Measurements from ENCODE around the gene ZNF646.

Gene ZNF646

DNA sequence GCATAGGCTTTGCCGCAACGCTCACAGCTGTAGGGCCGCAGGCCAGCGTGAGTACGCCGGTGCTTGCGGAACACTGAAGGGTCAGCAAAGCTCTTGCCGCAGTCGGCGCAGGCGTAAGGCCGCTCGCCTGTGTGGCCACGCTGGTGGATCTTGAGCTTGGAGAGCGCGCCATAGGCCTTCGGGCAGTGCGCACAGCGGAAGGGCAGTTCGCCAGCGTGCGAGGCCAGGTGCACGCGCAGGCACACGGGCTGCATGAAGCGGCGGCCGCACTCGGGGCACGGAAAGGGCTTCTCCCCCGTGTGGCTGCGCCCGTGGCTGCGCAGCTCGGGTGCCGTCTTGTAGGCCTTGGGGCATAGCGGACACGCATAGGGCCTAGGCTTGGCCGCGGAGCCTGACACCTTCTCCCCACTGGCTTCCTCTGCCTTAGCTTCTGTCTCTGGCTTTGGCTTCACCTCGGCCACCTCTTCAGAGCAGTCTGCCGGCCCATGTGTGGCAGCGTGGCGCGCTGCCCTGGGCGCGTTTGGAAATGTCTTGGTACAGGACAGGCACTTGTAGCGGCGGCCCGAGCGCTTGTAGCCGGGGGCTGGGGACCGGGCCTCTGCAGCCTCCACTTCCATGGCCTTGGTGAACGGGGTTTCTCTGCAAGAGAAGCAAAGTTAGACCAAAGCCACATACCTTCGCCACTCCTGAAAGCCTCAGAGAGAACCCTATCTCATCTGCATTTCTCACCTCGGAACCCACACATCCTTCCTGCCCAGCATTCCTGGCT is 10.2 kb upstream of the ZNF646 start:
- peak overlapping the region in 1 of 7 experiments; percentile 3 for H3K4me3 ChIP-seq
- H3K27ac ChIP-seq = peak overlapping the region in 20 of 21 experiments; percentile 30 to 89 (median 77)

DNA sequence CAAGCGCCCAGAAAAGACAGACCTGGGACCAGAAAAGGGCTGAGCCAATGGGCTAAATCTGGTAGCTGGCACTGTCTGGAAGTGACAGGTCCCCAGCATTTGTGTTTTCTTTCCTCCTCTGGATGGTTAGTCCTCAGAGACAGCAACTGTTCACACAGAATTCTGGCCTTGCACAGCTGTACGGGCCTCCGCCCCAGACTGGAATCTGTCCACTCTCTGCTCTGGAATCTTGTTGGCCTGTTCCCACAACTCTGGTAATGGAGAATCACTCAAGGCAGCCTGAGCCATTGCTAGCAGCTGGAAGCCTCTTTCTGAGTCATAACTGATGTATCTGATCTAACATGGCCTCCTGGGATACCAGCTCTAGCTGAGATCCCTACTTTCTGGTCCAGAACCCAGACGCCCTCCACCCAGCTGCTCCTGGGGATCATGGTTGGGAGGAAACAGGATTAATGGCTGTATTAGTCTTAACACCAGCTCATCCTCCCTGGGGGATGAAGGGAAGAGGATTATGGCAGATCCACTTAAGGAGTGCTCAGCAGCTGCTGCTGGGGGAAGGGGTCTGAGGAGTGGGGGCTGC is 9.2 kb upstream of the ZNF646 start:
- H3K27ac ChIP-seq = peak overlapping the region in 20 of 21 experiments; percentile 45 to 89 (median 77)
- H3K4me3 ChIP-seq = no peak overlapping the region

DNA sequence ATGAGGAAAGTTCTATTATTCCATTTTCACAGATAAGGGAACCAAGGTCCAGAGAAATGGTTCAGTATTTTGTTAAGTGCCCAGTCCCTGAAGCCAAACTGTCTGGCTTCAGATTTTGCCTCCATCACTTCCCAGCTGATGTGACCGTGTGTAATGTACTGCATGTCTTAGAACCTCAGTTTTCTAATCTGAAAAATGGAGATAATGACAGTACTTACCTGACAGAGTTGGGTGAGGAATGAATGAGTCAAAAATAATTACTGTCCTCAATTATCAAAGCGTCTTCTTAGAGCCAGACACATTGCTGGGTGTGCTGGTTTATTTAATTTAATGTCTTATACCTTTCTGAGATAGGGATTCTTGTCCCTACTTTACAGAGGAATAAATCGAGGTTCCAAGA is 6.9 kb upstream of the ZNF646 start:
- Histone ChIP-seq H3K4me3 (no peak overlapping the region), H3K27ac (peak overlapping the region in 1 of 21 experiments; percentile 16)

DNA sequence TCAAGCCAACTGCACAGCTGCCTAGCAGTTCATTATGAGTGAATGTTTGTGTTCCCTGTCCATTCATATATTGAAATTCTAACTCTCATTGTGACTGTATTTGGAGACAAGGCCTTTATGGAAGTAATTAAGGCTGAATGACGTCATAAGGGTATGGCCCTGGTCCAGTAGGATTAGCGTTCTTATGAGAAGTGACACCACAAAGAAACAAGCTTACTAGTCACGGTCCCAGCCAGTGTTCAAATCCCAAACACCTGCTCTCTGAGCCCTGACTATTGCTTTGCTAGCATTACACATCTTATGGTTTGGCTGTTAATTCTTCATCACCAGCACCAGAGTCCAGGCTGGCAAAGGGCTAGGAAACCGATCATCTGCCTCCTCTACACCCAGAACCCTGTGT is 2.4 kb upstream of the ZNF646 start:
- Histone ChIP-seq H3K4me3 (peak overlapping the region in 4 of 7 experiments; percentile 61 to 97 (median 92)), H3K27ac (peak overlapping the region in 18 of 21 experiments; percentile 87 to 98 (median 96))

DNA sequence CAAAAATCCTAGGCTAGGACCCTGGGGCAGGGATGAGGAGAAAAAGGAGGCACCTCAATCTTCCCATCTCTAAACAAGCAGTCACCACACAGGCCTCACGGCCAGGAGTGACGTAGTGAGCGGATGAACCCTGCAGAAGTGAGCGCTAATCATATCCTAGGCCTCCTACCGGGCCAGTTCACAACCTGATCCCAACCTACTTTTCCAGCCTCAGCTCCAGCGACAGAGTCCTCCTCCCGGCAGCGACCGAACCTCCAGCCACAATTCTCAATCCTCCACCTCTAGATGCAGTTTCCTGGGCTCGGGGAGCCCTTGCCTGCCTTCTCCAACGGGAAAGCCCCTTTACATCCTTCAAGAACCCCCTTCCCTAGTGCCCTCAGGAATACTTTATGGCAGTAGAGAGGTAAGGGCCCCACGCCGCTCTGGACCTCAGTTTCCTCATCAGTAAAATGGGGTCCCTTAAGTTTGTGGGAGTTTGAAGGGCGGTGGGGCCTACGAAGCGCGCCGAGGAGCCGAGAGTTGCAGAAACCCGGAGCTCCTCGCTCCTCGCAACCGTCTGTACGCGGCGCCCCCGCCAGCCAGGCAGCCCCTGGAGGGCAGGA is 1.6 kb upstream of the ZNF646 start:
- Histone ChIP-seq H3K4me3 (peak overlapping the region; percentile 61 to 97 (median 88)), H3K27ac (peak overlapping the region; percentile 78 to 98 (median 96))

DNA sequence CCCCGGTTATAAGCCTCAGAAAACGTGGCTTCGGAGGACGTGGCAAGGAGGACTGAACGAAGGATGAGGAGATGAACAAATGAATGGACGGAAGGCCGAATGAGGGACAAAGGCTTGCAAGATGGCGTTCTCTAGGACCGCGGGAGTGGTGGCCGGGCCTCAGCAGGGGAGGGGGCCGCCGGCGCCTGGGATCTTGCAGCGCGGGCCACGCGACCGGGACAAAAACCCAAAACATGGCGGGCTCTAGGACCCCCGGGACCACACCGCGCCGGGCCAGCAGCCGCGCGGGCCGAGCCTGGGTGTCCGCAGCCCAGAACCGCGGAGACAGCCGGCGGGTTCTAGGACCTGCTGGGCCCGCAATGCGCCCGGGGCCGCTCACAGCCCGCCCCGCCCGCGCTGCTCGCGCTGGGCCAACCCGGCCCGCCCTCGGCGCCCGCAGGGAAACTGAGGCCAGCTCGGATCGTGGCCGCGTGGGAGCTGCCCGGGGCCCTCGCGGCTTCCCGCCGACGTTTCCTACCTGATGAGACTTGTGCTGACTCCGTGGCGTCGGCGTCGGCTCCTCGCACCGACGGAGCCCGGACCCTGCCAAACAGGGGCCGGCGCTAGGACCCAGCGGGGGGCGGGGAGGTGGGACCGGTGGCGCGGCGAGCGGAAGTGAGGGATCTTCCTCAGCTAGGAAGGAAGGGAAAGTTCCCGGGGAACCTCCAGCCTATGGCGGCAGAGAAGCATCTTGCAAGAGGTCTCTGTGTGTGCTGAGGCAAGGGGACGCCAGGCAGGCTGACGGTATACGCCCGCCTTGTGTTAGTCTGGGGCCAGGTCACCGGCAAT is 866 bp upstream of the ZNF646 start:
- Histone ChIP-seq H3K4me3 (peak overlapping the region; percentile 61 to 97 (median 88)), H3K27ac (peak overlapping the region; percentile 78 to 98 (median 96))

DNA sequence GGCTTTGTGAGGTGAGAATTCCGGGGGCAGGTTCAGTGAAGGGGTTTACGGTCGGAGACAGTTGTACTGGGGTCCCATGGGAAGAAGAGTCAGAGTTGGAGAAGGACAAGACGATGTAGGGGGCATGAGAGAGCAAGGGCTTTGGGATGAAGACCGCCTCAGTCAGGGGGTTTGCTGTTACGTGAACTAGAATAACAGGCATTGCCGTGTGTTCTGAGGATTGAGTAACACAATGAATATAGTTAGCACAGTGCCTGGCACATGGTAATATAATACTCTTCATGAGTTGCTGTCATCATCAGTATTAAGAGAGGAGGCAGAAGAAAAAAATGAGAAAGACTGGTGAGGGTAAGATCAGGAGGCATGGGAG is 577 bp downstream of the ZNF646 start:
- peak overlapping the region; percentile 76 to 98 (median 96) for H3K27ac ChIP-seq
- peak overlapping the region; percentile 61 to 97 (median 88) for H3K4me3 ChIP-seq

DNA sequence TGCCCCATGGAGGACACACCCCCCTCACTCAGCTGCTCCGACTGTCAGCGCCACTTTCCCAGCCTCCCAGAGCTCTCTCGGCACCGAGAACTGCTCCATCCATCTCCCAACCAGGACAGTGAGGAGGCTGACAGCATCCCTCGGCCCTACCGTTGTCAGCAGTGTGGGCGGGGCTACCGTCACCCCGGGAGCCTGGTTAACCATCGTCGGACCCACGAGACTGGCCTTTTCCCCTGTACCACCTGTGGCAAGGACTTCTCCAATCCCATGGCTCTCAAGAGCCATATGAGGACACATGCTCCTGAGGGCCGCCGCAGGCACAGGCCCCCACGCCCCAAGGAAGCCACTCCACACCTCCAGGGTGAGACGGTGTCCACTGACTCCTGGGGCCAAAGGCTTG is 2.1 kb downstream of the ZNF646 start:
- Histone ChIP-seq H3K27ac (no peak overlapping the region), H3K4me3 (no peak overlapping the region)

DNA sequence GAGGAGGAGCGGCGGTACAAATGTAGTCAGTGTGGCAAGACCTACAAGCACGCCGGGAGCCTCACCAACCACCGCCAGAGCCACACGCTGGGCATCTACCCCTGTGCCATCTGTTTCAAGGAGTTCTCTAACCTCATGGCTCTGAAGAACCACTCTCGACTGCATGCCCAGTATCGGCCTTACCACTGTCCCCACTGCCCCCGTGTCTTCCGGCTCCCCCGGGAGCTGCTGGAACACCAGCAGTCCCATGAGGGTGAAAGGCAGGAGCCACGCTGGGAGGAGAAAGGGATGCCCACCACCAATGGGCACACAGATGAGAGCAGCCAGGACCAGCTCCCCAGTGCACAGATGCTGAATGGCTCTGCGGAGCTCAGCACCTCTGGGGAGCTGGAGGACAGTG is 2.8 kb downstream of the ZNF646 start:
- Histone ChIP-seq H3K27ac (no peak overlapping the region), H3K4me3 (no peak overlapping the region)

DNA sequence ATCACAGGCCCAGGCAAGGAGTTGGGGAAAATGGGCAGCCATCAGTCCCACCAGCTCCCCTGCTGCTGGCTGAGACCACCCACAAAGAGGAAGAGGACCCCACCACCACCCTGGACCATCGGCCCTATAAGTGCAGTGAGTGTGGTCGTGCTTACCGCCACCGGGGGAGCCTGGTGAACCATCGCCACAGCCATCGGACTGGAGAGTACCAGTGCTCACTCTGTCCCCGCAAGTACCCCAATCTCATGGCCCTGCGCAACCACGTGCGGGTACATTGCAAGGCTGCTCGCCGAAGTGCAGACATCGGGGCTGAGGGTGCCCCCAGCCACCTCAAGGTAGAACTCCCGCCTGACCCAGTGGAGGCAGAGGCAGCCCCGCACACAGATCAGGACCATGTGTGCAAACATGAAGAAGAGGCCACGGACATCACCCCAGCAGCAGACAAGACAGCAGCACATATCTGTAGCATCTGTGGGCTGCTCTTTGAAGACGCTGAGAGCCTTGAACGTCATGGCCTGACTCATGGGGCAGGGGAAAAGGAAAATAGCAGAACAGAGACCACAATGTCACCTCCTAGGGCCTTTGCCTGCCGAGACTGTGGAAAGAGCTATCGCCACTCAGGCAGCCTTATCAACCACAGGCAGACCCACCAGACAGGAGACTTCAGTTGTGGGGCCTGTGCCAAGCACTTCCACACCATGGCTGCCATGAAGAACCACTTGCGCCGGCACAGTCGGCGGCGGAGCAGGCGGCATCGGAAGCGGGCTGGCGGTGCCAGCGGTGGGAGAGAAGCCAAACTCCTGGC is 3.6 kb downstream of the ZNF646 start:
- no peak overlapping the region for H3K27ac ChIP-seq
- no peak overlapping the region for H3K4me3 ChIP-seq

DNA sequence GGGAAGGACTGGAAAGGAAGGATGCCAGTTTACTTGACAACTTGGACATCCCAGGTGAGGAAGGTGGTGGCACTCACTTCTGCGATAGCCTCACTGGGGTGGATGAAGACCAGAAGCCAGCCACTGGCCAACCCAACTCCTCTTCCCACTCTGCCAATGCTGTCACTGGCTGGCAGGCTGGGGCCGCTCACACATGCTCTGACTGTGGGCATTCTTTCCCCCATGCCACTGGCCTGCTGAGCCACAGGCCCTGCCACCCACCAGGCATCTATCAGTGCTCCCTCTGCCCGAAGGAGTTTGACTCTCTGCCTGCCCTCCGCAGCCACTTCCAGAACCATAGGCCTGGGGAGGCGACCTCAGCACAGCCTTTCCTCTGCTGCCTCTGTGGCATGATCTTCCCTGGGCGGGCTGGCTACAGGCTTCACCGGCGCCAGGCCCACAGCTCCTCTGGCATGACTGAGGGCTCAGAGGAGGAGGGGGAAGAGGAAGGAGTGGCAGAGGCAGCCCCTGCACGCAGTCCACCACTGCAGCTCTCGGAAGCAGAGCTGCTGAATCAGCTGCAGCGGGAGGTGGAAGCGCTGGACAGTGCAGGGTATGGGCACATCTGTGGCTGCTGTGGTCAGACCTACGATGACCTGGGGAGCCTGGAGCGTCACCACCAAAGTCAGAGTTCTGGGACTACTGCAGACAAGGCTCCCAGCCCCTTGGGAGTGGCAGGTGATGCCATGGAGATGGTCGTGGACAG is 4.5 kb downstream of the ZNF646 start:
- H3K4me3 ChIP-seq = no peak overlapping the region
- no peak overlapping the region for H3K27ac ChIP-seq

DNA sequence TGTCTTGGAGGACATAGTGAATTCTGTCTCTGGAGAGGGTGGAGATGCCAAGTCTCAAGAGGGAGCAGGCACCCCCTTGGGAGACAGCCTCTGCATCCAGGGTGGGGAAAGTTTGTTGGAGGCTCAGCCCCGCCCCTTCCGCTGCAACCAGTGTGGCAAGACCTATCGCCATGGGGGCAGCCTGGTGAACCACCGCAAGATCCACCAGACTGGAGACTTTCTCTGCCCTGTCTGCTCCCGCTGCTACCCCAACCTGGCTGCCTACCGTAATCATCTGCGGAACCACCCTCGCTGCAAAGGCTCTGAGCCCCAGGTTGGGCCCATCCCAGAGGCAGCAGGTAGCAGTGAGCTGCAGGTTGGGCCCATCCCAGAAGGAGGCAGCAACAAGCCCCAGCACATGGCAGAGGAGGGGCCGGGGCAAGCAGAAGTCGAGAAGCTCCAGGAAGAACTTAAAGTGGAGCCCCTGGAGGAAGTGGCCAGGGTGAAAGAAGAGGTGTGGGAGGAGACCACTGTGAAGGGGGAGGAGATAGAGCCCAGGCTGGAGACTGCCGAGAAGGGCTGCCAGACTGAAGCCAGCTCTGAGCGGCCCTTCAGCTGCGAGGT is 5.2 kb downstream of the ZNF646 start:
- H3K4me3 ChIP-seq = no peak overlapping the region
- H3K27ac ChIP-seq = no peak overlapping the region

DNA sequence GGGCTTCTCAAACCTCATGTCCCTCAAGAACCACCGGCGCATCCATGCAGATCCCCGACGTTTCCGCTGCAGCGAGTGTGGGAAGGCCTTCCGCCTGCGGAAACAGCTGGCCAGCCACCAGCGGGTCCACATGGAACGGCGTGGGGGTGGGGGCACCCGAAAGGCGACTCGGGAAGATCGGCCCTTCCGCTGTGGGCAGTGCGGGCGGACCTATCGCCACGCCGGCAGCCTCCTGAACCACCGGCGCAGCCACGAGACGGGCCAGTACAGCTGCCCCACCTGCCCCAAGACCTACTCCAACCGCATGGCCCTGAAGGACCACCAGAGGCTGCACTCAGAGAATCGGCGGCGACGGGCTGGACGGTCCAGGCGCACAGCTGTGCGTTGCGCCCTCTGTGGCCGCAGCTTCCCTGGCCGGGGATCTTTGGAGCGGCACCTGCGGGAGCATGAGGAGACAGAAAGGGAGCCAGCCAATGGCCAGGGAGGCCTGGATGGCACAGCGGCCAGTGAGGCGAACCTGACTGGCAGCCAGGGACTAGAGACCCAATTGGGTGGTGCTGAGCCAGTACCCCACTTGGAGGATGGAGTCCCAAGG is 5.9 kb downstream of the ZNF646 start:
- Histone ChIP-seq H3K27ac (no peak overlapping the region), H3K4me3 (no peak overlapping the region)

DNA sequence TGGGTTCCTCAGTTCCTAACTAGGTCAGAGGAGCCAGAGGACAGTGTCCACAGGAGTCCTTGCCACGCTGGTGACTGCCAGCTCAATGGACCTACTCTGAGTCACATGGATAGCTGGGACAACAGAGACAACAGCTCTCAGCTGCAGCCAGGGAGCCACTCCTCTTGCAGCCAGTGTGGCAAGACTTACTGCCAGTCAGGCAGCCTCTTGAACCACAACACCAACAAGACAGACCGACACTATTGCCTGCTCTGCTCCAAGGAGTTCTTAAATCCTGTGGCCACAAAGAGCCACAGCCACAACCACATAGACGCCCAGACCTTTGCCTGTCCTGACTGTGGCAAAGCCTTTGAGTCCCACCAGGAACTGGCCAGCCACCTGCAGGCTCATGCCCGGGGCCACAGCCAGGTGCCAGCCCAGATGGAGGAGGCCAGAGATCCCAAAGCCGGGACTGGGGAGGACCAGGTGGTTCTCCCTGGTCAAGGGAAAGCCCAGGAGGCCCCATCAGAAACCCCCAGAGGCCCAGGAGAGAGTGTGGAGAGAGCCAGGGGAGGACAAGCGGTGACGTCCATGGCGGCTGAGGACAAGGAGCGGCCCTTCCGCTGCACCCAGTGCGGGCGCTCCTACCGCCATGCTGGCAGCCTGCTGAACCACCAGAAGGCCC is 6.7 kb downstream of the ZNF646 start:
- Histone ChIP-seq H3K27ac (peak overlapping the region in 7 of 21 experiments; percentile 1 to 66 (median 28)), H3K4me3 (no peak overlapping the region)

DNA sequence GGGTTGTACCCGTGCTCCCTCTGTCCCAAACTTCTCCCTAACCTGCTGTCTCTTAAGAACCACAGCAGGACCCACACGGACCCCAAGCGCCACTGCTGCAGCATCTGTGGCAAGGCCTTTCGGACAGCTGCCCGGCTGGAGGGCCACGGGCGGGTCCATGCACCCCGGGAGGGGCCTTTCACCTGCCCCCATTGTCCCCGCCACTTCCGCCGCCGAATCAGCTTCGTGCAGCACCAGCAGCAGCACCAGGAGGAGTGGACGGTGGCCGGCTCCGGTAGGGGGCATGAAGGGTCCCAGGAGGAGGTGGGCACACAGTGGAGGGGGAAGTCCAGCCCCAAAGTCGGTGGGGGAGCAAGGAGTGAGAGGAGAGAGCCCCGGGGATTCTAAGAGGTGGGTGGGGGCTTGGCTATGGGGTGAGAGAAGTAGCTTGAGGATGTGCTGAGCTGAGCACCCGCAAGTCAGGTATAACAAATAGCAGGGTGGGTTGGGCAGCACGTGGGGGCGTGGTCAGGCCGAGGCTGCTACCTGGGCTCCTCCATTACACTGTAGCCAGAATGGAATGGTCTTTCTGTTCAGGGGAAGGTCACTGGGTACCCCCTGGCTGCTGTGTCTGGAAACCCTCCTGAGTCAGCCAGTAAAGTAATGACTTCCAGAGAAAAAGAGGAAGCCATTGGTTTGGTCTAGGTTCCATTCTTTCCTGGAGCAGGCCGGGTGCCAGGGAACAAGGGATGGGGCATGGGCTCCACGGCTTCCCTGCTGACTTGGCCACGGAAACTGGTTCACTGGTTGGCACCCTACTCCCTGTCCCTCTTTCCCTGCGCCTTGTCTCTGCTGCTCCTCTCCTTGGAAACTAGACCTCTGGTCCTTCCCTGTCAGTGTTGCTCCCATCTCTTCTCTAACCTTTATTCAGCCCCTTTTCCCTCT is 7.5 kb downstream of the ZNF646 start:
- no peak overlapping the region for H3K4me3 ChIP-seq

DNA sequence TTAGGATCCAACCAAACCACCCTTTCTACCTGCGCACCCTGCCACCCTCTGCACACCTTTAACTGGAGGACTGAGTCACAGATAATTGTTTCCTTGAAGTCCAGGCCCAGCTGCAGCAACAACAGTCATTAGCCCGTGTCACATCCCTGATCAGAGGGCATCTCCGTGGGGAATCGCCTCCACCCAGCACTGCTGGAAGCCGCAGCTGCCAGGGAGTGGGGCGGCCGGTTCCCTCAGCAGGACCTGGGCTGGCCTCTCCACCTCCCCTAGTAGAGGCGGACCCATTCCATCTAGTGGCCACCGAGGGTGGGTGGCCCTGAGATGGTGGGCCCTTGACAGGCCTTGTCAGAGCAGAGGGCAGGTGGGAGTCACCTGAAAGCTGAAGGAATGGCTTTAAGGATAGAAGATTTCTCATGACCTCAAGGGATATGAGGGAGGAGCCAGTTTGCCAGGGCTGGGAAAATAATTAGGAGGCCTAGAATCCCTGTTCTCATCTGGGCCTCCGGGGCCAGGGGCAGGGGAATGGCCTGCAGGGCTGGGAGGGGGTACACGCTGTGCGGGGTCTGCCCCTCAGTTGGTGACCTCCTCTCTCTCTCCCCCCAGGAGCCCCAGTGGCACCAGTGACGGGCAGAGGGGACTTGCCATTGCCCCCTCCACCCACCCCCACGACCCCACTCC is 8.3 kb downstream of the ZNF646 start:
- H3K4me3 ChIP-seq = no peak overlapping the region
- H3K27ac ChIP-seq = peak overlapping the region in 8 of 21 experiments; percentile 18 to 66 (median 40)

More for the DNA sequence above, 7.5 kb downstream of the ZNF646 start:
- peak overlapping the region in 10 of 21 experiments; percentile 1 to 66 (median 38) for H3K27ac ChIP-seq
